GM23338 (cell line): ENCODE measurements around the gene TOE1. TPM values are rescaled to one million over a fixed set of nuclear protein-coding genes. Genes with fewer than 3 reads are reported as not detected.

ENCODE experiments used
- ATAC-seq: fragments of 200-7000 bp; cut with Tn5 transposase; 3 replicates; pipeline ENCODE4 v1.9.1; 2020
- DNase-seq: peaks from one replicate; pipeline ENCODE4 v3.0.0-alpha.2; 2015; ENCODE audit warnings: low spot score
- H2AFZ ChIP-seq: fragments of 200-600 bp; sonication (generic); 2 replicates; pipeline ENCODE4 v1.8.0; 2016; ENCODE audit warnings: antibody characterized with exemption, mild to moderate bottlenecking, moderate library complexity
- H3F3A ChIP-seq: fragments of 200-600 bp; sonication (generic); replicated peaks from 2 replicates; pipeline ENCODE4 v1.8.0; 2017; ENCODE audit warnings: antibody characterized with exemption, mixed run types, low read depth
- H3K27ac ChIP-seq: fragments of 200-600 bp; sonication (generic); 2 replicates; pipeline ENCODE4 v1.6.1; 2016; ENCODE audit warnings: low read depth
- H3K27me3 ChIP-seq: fragments of 200-600 bp; sonication (generic); 2 replicates; pipeline ENCODE4 v1.8.0; 2016; ENCODE audit warnings: mild to moderate bottlenecking, mixed run types, moderate library complexity; ENCODE audit not compliant: insufficient read depth
- H3K36me3 ChIP-seq: fragments of 200-600 bp; sonication (generic); 2 replicates; pipeline ENCODE4 v1.8.0; 2016; ENCODE audit warnings: mild to moderate bottlenecking; ENCODE audit not compliant: insufficient read depth
- H3K4me1 ChIP-seq: fragments of 200-600 bp; sonication (generic); 2 replicates; pipeline ENCODE4 v1.8.0; 2016; ENCODE audit warnings: mild to moderate bottlenecking, moderate library complexity; ENCODE audit not compliant: insufficient read depth
- H3K4me2 ChIP-seq: fragments of 200-600 bp; sonication (generic); 2 replicates; pipeline ENCODE4 v1.7.1; 2017; ENCODE audit warnings: mixed run types
- H3K4me3 ChIP-seq: fragments of 200-600 bp; sonication (generic); 2 replicates; pipeline ENCODE4 v1.6.1; 2016; ENCODE audit warnings: mixed run types
- H3K79me2 ChIP-seq: fragments of 200-600 bp; sonication (generic); replicated peaks from 2 replicates; pipeline ENCODE4 v1.8.0; 2017; ENCODE audit warnings: mild to moderate bottlenecking; ENCODE audit not compliant: insufficient read depth
- H3K9me2 ChIP-seq: fragments of 200-600 bp; sonication (generic); 2 replicates; pipeline ENCODE4 v1.8.0; 2017; ENCODE audit not compliant: insufficient read depth
- H4K20me1 ChIP-seq: fragments of 200-600 bp; sonication (generic); replicated peaks from 2 replicates; pipeline ENCODE4 v1.8.0; 2017; ENCODE audit warnings: mild to moderate bottlenecking; ENCODE audit not compliant: insufficient read depth
- H3K27ac Mint-ChIP-seq: 2 replicates; pipeline ENCODE4 v1.8.0; 2020; ENCODE audit warnings: inconsistent platforms, mild to moderate bottlenecking, moderate library complexity, mixed read lengths
- H3K27me3 Mint-ChIP-seq: 3 replicates; pipeline ENCODE4 v1.8.0; 2022; ENCODE audit warnings: low read depth, mild to moderate bottlenecking, moderate library complexity, mixed read lengths, inconsistent platforms; ENCODE audit not compliant: insufficient read depth, poor library complexity
- H3K36me3 Mint-ChIP-seq: 3 replicates; pipeline ENCODE4 v1.8.0; 2021; ENCODE audit warnings: low read depth, mild to moderate bottlenecking, inconsistent platforms, moderate library complexity, mixed read lengths
- H3K4me1 Mint-ChIP-seq: 3 replicates; pipeline ENCODE4 v1.8.0; 2020; ENCODE audit warnings: mild to moderate bottlenecking, inconsistent platforms, mixed read lengths
- H3K4me3 Mint-ChIP-seq: 3 replicates; pipeline ENCODE4 v1.8.0; 2021; ENCODE audit warnings: moderate library complexity, mild to moderate bottlenecking, inconsistent platforms, mixed read lengths
- H3K9me3 Mint-ChIP-seq: 3 replicates; pipeline ENCODE4 v1.8.0; 2020; ENCODE audit warnings: moderate library complexity, mild to moderate bottlenecking, inconsistent platforms, mixed read lengths
- JUNB ChIP-seq: IDR thresholded peaks from one replicate; pipeline ENCODE4 v1.6.1; 2016; ENCODE audit warnings: antibody characterized with exemption; ENCODE audit not compliant: unreplicated experiment
- NANOG ChIP-seq: IDR thresholded peaks from 2 replicates; pipeline ENCODE4 v1.6.1; 2016; ENCODE audit warnings: antibody characterized with exemption, borderline replicate concordance
- POLR2AphosphoS5 ChIP-seq: IDR thresholded peaks from 2 replicates; pipeline ENCODE4 v1.6.1; 2016; ENCODE audit warnings: antibody characterized with exemption, low read depth
- ZNF331 ChIP-seq: fragments of 250-450 bp; sonication (Bioruptor Pico); IDR thresholded peaks from 2 replicates; pipeline ENCODE4 v1.5.0; 2020; ENCODE audit warnings: low read depth, mild to moderate bottlenecking, moderate library complexity
- polyA plus RNA-seq: library from polyadenylated mRNA; unstranded; fragments of >200 nt; fragmentation: Nextera tagmentation; extraction: Ambion mirVana; gene quantifications from 2 replicates; pipeline ENCODE4 v1.2.1, GENCODE V29; 2016
- total RNA-seq: library from RNA; depleted of rRNA; stranded (reverse); fragments of >200 nt; shearing (Covaris generic); gene quantifications from 2 replicates; pipeline ENCODE4 v1.2.3, GENCODE V29; 2014
- TF ChIP-seq, protein P1 (sequence below): IDR thresholded peaks from one replicate; pipeline ENCODE4 v1.6.1; 2018; ENCODE audit warnings: antibody characterized with exemption; ENCODE audit not compliant: unreplicated experiment
- TF ChIP-seq, protein P2 (sequence below), 2 experiments: fragments of 200-600 bp in 1 of 2; sonication (generic) in 1 of 2; conservative IDR thresholded peaks; 2 replicates each; pipeline versions ENCODE4 v1.5.1 to v1.6.1; 2016 to 2017; ENCODE audit warnings: antibody characterized with exemption in 2 of 2, low read depth in 2 of 2, mild to moderate bottlenecking in 2 of 2, moderate library complexity in 1 of 2

Gene TOE1
- total and polyA plus RNA-seq, 2 experiments from 2014 or later, result 9.1 to 18.4 TPM

DNA sequence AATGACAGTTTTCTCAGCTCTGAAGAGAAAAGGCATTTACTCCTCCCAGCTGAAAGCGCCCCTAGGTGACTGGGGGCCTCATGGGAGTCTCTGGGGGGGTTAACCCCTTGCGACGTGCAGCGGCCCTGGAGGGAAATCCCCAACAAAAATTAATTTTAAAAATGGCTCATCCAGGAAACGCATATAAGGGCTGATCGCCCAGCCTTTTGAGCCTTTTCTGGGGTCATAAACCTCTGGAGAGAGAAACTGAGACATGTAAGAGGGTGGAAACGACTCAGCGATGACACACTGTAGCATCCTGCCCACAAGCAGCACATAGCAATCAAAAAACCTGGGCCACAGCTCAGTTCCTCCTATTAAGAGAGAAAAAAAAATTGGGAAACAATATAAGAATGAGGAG is 33.7 kb upstream of the TOE1 start:
- Histone ChIP-seq H3K27me3 (no peaks in the 10 kb centered on the region), H3K36me3 (no peaks in the 10 kb centered on the region), H3K79me2 (no peaks in the 10 kb centered on the region), H3K9me2 (no peaks in the 10 kb centered on the region; the same call in 1 of the 2 replicates), H4K20me1 (no peaks in the 10 kb centered on the region), H3K27ac (no peak overlapping the region), H3K4me3 (peak overlapping the region; percentile 12), H3K4me2 (peak overlapping the region; percentile 81), H2AFZ (peak overlapping the region; percentile 49; the same call in 1 of the 2 replicates), H3K4me1 (peaks cover 42% of the 10 kb centered on the region), H3F3A (no peaks in the 10 kb centered on the region)
- TF ChIP-seq ZNF331 (no peak), JUNB (no peak)
- TF ChIP-seq, protein P1, sequence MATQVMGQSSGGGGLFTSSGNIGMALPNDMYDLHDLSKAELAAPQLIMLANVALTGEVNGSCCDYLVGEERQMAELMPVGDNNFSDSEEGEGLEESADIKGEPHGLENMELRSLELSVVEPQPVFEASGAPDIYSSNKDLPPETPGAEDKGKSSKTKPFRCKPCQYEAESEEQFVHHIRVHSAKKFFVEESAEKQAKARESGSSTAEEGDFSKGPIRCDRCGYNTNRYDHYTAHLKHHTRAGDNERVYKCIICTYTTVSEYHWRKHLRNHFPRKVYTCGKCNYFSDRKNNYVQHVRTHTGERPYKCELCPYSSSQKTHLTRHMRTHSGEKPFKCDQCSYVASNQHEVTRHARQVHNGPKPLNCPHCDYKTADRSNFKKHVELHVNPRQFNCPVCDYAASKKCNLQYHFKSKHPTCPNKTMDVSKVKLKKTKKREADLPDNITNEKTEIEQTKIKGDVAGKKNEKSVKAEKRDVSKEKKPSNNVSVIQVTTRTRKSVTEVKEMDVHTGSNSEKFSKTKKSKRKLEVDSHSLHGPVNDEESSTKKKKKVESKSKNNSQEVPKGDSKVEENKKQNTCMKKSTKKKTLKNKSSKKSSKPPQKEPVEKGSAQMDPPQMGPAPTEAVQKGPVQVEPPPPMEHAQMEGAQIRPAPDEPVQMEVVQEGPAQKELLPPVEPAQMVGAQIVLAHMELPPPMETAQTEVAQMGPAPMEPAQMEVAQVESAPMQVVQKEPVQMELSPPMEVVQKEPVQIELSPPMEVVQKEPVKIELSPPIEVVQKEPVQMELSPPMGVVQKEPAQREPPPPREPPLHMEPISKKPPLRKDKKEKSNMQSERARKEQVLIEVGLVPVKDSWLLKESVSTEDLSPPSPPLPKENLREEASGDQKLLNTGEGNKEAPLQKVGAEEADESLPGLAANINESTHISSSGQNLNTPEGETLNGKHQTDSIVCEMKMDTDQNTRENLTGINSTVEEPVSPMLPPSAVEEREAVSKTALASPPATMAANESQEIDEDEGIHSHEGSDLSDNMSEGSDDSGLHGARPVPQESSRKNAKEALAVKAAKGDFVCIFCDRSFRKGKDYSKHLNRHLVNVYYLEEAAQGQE, result no peak
- Mint-ChIP-seq H3K4me3 (peak overlapping the region; percentile 89), H3K9me3 (peaks cover 6% of the 10 kb centered on the region; the same call in 2 of the 3 replicates), H3K36me3 (no peaks in the 10 kb centered on the region), H3K27ac (peak overlapping the region; percentile 3; the same call in 1 of the 2 replicates), H3K4me1 (peaks cover 44% of the 10 kb centered on the region), H3K27me3 (peaks cover 24% of the 10 kb centered on the region)
- no peak for DNase-seq
- no peak for ATAC-seq

GRCh38 chr1:45306905-45307304 is 33.1 kb upstream of the TOE1 start:
- no peak overlapping the region for H2AFZ ChIP-seq
- H3K4me2 ChIP-seq, result peak overlapping the region; percentile 81
- no peaks in the 10 kb centered on the region for H3K27me3 ChIP-seq
- H3K27ac Mint-ChIP-seq, result peak overlapping the region; percentile 48; the same call in 1 of the 2 replicates
- no peak overlapping the region for H3K27ac ChIP-seq
- H3K36me3 Mint-ChIP-seq, result no peaks in the 10 kb centered on the region
- no peaks in the 10 kb centered on the region for H3K79me2 ChIP-seq
- peaks cover 39% of the 10 kb centered on the region for H3K4me1 Mint-ChIP-seq
- peak overlapping the region; percentile 34; the same call in 2 of the 3 replicates for H3K4me3 Mint-ChIP-seq
- TF ChIP-seq ZNF331 (no peak), POLR2AphosphoS5 (no peak), NANOG (0 out of 2 replicates have a peak, but pooled peaks have one; percentile 48)
- TF ChIP-seq, protein P2, sequence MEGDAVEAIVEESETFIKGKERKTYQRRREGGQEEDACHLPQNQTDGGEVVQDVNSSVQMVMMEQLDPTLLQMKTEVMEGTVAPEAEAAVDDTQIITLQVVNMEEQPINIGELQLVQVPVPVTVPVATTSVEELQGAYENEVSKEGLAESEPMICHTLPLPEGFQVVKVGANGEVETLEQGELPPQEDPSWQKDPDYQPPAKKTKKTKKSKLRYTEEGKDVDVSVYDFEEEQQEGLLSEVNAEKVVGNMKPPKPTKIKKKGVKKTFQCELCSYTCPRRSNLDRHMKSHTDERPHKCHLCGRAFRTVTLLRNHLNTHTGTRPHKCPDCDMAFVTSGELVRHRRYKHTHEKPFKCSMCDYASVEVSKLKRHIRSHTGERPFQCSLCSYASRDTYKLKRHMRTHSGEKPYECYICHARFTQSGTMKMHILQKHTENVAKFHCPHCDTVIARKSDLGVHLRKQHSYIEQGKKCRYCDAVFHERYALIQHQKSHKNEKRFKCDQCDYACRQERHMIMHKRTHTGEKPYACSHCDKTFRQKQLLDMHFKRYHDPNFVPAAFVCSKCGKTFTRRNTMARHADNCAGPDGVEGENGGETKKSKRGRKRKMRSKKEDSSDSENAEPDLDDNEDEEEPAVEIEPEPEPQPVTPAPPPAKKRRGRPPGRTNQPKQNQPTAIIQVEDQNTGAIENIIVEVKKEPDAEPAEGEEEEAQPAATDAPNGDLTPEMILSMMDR (conservative IDR thresholded peaks at IDR 0.05; ENCODE audit: low read depth in 2 of 2), result no peak
- no peaks in the 10 kb centered on the region for H4K20me1 ChIP-seq
- no peaks in the 10 kb centered on the region for H3F3A ChIP-seq
- H3K9me3 Mint-ChIP-seq, result peaks cover 7% of the 10 kb centered on the region; the same call in 2 of the 3 replicates
- peaks cover 24% of the 10 kb centered on the region for H3K27me3 Mint-ChIP-seq
- H3K9me2 ChIP-seq, result no peaks in the 10 kb centered on the region; the same call in 1 of the 2 replicates
- ATAC-seq (no peak), DNase-seq (no peak)
- H3K4me1 ChIP-seq, result peaks cover 37% of the 10 kb centered on the region
- H3K36me3 ChIP-seq, result no peaks in the 10 kb centered on the region
- peak overlapping the region; percentile 12; the same call in 1 of the 2 replicates for H3K4me3 ChIP-seq
